OCI-LY3 (cell line): Measurements from ENCODE around the gene DPF3.

Experiments
- EZH2phosphoT487 ChIP-seq: fragments of 200-600 bp; shearing (Covaris generic); IDR thresholded peaks from 2 replicates; pipeline ENCODE4 v1.6.1; 2018; ENCODE audit warnings: antibody characterized with exemption, mixed run types, low read depth
- TF ChIP-seq, protein P1 (sequence below): fragments of 200-600, 300-600 bp; sonication (generic); IDR thresholded peaks from 2 replicates; pipeline ENCODE4 v1.5.1; 2014; ENCODE audit warnings: antibody characterized with exemption, low read length, low read depth

DNA sequence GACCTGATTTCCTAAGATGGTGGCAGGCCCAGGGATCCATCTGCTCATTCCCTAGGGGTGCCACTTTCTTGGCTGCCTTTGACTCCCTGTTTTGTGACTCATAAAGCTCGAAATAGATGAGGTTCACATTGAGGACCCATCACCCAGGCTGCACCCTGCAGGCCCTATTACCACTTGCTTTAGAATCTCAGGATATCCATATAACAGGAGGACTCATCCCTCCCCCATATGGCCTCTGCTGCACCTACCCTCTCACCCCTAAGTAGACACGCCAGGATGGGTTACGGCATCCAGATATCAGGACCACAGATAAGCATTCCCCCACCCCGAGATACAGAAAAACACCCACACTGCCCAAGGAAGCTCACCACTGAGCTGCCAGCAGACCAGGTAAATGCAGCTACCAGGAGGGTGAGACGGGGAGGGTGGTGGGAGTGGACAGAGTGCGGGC, 155.7 kb downstream of the DPF3 start:
- TF ChIP-seq, protein P1, sequence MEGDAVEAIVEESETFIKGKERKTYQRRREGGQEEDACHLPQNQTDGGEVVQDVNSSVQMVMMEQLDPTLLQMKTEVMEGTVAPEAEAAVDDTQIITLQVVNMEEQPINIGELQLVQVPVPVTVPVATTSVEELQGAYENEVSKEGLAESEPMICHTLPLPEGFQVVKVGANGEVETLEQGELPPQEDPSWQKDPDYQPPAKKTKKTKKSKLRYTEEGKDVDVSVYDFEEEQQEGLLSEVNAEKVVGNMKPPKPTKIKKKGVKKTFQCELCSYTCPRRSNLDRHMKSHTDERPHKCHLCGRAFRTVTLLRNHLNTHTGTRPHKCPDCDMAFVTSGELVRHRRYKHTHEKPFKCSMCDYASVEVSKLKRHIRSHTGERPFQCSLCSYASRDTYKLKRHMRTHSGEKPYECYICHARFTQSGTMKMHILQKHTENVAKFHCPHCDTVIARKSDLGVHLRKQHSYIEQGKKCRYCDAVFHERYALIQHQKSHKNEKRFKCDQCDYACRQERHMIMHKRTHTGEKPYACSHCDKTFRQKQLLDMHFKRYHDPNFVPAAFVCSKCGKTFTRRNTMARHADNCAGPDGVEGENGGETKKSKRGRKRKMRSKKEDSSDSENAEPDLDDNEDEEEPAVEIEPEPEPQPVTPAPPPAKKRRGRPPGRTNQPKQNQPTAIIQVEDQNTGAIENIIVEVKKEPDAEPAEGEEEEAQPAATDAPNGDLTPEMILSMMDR: no peak
- no peak for TF ChIP-seq EZH2phosphoT487
